ENCODE results near the gene ZYX. TPM values are rescaled to one million over a fixed set of nuclear protein-coding genes. Genes with fewer than 3 reads are reported as not detected.

The ZYX gene
- total RNA-seq, 1 experiment from 2014 or later, result 237 TPM

- no peak overlapping the region for H3K23ac ChIP-seq (ENCODE audit: insufficient read length, low read depth, low read length)
- no peak overlapping the region for H3K9ac ChIP-seq (ENCODE audit: extremely low read depth, insufficient read length, low read length)
- no peaks in the 10 kb centered on the region for H3K79me2 ChIP-seq (ENCODE audit: insufficient read depth, low read length)
- H4K5ac ChIP-seq (ENCODE audit: insufficient read length, low read depth, low read length), result no peak overlapping the region
- Mint-ChIP-seq H3K4me1 (peaks cover 35 to 39% of the 10 kb centered on the region in 2 experiments), H3K27ac (peak overlapping the region; percentile 29 to 75 (median 74); a peak in 6 of 7 replicates), H3K9me3 (peaks cover 5 to 28% of the 10 kb centered on the region in 2 experiments; a peak in 4 of 5 replicates), H3K4me3 (peak overlapping the region in 1 of 2 experiments; percentile 30; a peak in 1 of 5 replicates), H3K27me3 (ENCODE audit: low read depth) (no peaks in the 10 kb centered on the region; the same call in 1 of the 2 replicates), H3K36me3 (ENCODE audit: insufficient read depth in 1 of 3, low read depth in 3 of 3) (peaks cover 14 to 30% (median 24%) of the 10 kb centered on the region in 3 experiments)
- H2BK5ac ChIP-seq (ENCODE audit: insufficient read length, low read length), result no peak overlapping the region
- DNase-seq, result no peak
- no peak overlapping the region for H4K8ac ChIP-seq (replicated peaks; ENCODE audit: insufficient read length, low read depth, low read length)
- H3K27ac ChIP-seq (ENCODE audit: insufficient read length, low read depth, low read length), result no peak overlapping the region
- no peak overlapping the region for H4K91ac ChIP-seq (ENCODE audit: insufficient read length, low read depth, low read length)
- H2BK20ac ChIP-seq (ENCODE audit: low read depth, low read length, poor library complexity, severe bottlenecking), result no peak overlapping the region
- H2BK12ac ChIP-seq (ENCODE audit: insufficient read length, low read depth, low read length), result no peak overlapping the region
- no peak overlapping the region for H2AK5ac ChIP-seq (ENCODE audit: insufficient read length, low read length)
- no peak overlapping the region for H3K14ac ChIP-seq (ENCODE audit: insufficient read depth, low read length)
- TF ChIP-seq, protein P1, sequence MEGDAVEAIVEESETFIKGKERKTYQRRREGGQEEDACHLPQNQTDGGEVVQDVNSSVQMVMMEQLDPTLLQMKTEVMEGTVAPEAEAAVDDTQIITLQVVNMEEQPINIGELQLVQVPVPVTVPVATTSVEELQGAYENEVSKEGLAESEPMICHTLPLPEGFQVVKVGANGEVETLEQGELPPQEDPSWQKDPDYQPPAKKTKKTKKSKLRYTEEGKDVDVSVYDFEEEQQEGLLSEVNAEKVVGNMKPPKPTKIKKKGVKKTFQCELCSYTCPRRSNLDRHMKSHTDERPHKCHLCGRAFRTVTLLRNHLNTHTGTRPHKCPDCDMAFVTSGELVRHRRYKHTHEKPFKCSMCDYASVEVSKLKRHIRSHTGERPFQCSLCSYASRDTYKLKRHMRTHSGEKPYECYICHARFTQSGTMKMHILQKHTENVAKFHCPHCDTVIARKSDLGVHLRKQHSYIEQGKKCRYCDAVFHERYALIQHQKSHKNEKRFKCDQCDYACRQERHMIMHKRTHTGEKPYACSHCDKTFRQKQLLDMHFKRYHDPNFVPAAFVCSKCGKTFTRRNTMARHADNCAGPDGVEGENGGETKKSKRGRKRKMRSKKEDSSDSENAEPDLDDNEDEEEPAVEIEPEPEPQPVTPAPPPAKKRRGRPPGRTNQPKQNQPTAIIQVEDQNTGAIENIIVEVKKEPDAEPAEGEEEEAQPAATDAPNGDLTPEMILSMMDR (conservative IDR thresholded peaks at IDR 0.05), result no peak
- no peak overlapping the region for H3K4me2 ChIP-seq (ENCODE audit: insufficient read depth, insufficient read length, low read length)
- no CpG with 5 or more reads among the region's 1 CpG for WGBS (ENCODE audit: extremely low coverage, insufficient read length, low lambda C conversion rate)
- H3K18ac ChIP-seq (ENCODE audit: insufficient read length, low read depth, low read length), result no peak overlapping the region
- no peak overlapping the region for H2AFZ ChIP-seq (ENCODE audit: low read length)
- no peaks in the 10 kb centered on the region for H4K20me1 ChIP-seq (ENCODE audit: control insufficient read depth, insufficient read depth, insufficient read length)
- H3K9me3 ChIP-seq (ENCODE audit: control insufficient read depth, low read depth, low read length), result no peaks in the 10 kb centered on the region
- H3T11ph ChIP-seq (ENCODE audit: low read length), result no peak overlapping the region
- no peak overlapping the region for H2BK120ac ChIP-seq (ENCODE audit: low read depth, low read length, poor library complexity, severe bottlenecking)
- no peak overlapping the region for H2BK15ac ChIP-seq (ENCODE audit: low read depth, low read length)
- H3K79me1 ChIP-seq (ENCODE audit: insufficient read depth, low read depth, low read length, poor library complexity, severe bottlenecking), result no peaks in the 10 kb centered on the region
- no peaks in the 10 kb centered on the region for H3K23me2 ChIP-seq (ENCODE audit: insufficient read length, low read depth, low read length, poor library complexity, severe bottlenecking)
- H3K4ac ChIP-seq (ENCODE audit: low read depth, low read length), result no peak overlapping the region
- H3K4me1 ChIP-seq (ENCODE audit: insufficient read depth, low read length), result peaks cover 8% of the 10 kb centered on the region
- H3K27me3 ChIP-seq (ENCODE audit: insufficient read depth, low read length), result no peaks in the 10 kb centered on the region
- no peak overlapping the region for H3K56ac ChIP-seq (ENCODE audit: insufficient read length, low read depth, low read length)
Observed at GRCh38 chr7:143417734-143418383, 36.7 kb downstream of the ZYX start.
